Astrocyte (in vitro differentiated cells and primary cell): ENCODE measurements around the gene TRUB1.

ENCODE experiments used
- CTCF ChIP-seq: IDR thresholded peaks from 2 replicates; pipeline ENCODE4 v1.5.1; 2011; ENCODE audit warnings: low read depth, mild to moderate bottlenecking, inconsistent platforms, low read length, moderate library complexity; ENCODE audit not compliant: insufficient read depth
- EZH2 ChIP-seq: IDR thresholded peaks from 2 replicates; pipeline ENCODE4 v1.6.1; 2012; ENCODE audit warnings: mild to moderate bottlenecking, low read length, inconsistent platforms; ENCODE audit not compliant: insufficient read depth

- no peak for TF ChIP-seq CTCF
- TF ChIP-seq EZH2, result no peak
Observed at GRCh38 chr10:114902151-114902550, 35.8 kb upstream of the TRUB1 start.
